ENCODE measurements around the gene ADCY3. TPM values are rescaled to one million over a fixed set of nuclear protein-coding genes. Genes with fewer than 3 reads are reported as not detected.

Gene ADCY3
- total and polyA plus RNA-seq, 9 of the 15 experiments (the other 6 are each of a cell fraction or from before 2014, with no cell fraction given): 1.5 to 54.8 (median 26.3) TPM

DNA sequence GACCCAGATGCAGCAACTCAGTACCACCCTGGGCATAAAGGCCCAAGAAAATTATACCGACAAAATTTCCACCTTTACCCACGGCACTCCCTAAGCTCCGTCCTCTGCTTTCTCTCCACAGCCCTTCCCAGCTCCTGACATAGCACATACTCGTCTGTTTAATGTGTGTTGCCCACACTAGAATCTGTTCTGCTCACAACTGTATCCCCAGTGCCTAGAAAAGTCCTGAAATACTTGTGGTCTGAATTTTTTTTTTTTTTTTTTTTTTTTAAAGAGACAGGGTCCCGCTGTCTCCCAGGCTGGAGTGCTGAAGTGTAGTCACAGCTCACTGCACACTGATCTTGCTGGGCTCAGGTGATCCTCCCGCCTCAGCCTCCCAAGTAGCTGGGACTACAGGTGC lies 62.3 kb downstream of the ADCY3 start:
- peaks cover 0 to 7% of the 10 kb centered on the region in 2 experiments; a peak in 2 of 5 replicates for H3K4me1 ChIP-seq (replicated peaks in 1 of 2; ENCODE audit: control insufficient read depth in 2 of 2, insufficient read depth in 2 of 2, low read length in 2 of 2)
- POLR2A ChIA-PET: interaction anchor here (0.7 kb wide), 1 partner anchor 100 kb away, joined by 3 read pairs; no protein-coding TSS in a partner anchor
- CTCF ChIA-PET (ENCODE audit: low intra/inter-chr PET ratio): no interaction called here
- ATAC-seq: no peak
- no peak overlapping the region for H2AFZ ChIP-seq (ENCODE audit: low read depth, low read length)
- BruUV-seq (replicated peaks): no TSS peak
- no peaks in the 10 kb centered on the region for H3K9me1 ChIP-seq (ENCODE audit: control insufficient read depth, insufficient read depth, low read length)
- TF ChIP-seq, protein P1, sequence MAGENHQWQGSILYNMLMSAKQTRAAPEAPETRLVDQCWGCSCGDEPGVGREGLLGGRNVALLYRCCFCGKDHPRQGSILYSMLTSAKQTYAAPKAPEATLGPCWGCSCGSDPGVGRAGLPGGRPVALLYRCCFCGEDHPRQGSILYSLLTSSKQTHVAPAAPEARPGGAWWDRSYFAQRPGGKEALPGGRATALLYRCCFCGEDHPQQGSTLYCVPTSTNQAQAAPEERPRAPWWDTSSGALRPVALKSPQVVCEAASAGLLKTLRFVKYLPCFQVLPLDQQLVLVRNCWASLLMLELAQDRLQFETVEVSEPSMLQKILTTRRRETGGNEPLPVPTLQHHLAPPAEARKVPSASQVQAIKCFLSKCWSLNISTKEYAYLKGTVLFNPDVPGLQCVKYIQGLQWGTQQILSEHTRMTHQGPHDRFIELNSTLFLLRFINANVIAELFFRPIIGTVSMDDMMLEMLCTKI (IDR thresholded peaks at IDR 0.05; ENCODE audit: partially characterized antibody): no peak
- no peak for TF ChIP-seq XRCC4 (IDR thresholded peaks at IDR 0.05; ENCODE audit: extremely low read depth, insufficient read depth, insufficient read length)
- no peak for TF ChIP-seq XRCC3 (IDR thresholded peaks at IDR 0.05)
- TF ChIP-seq ZNF324 (CRISPR knock-in tag; IDR thresholded peaks at IDR 0.05): no peak
- TF ChIP-seq FOXJ2 (tag; IDR thresholded peaks at IDR 0.05): no peak
- TF ChIP-seq, protein P2, sequence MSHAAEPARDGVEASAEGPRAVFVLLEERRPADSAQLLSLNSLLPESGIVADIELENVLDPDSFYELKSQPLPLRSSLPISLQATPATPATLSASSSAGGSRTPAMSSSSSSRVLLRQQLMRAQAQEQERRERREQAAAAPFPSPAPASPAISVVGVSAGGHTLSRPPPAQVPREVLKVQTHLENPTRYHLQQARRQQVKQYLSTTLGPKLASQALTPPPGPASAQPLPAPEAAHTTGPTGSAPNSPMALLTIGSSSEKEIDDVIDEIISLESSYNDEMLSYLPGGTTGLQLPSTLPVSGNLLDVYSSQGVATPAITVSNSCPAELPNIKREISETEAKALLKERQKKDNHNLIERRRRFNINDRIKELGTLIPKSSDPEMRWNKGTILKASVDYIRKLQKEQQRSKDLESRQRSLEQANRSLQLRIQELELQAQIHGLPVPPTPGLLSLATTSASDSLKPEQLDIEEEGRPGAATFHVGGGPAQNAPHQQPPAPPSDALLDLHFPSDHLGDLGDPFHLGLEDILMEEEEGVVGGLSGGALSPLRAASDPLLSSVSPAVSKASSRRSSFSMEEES (CRISPR knock-in tag; IDR thresholded peaks at IDR 0.05): no peak
- no peak for TF ChIP-seq CBX8 (IDR thresholded peaks at IDR 0.05; ENCODE audit: borderline replicate concordance, extremely low read depth, low read depth, low read length, poor library complexity, severe bottlenecking)
- no peak for TF ChIP-seq FOXA1 (IDR thresholded peaks at IDR 0.05; ENCODE audit: borderline replicate concordance)
- no peak for TF ChIP-seq ARID1B (IDR thresholded peaks at IDR 0.05)
- TF ChIP-seq, protein P3, sequence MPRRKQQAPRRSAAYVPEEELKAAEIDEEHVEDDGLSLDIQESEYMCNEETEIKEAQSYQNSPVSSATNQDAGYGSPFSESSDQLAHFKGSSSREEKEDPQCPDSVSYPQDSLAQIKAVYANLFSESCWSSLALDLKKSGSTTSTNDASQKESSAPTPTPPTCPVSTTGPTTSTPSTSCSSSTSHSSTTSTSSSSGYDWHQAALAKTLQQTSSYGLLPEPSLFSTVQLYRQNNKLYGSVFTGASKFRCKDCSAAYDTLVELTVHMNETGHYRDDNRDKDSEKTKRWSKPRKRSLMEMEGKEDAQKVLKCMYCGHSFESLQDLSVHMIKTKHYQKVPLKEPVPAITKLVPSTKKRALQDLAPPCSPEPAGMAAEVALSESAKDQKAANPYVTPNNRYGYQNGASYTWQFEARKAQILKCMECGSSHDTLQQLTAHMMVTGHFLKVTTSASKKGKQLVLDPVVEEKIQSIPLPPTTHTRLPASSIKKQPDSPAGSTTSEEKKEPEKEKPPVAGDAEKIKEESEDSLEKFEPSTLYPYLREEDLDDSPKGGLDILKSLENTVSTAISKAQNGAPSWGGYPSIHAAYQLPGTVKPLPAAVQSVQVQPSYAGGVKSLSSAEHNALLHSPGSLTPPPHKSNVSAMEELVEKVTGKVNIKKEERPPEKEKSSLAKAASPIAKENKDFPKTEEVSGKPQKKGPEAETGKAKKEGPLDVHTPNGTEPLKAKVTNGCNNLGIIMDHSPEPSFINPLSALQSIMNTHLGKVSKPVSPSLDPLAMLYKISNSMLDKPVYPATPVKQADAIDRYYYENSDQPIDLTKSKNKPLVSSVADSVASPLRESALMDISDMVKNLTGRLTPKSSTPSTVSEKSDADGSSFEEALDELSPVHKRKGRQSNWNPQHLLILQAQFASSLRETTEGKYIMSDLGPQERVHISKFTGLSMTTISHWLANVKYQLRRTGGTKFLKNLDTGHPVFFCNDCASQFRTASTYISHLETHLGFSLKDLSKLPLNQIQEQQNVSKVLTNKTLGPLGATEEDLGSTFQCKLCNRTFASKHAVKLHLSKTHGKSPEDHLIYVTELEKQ (CRISPR knock-in tag; IDR thresholded peaks at IDR 0.05): no peak
- TF ChIP-seq GABPB2 (CRISPR knock-in tag; conservative IDR thresholded peaks at IDR 0.05): no peak
- TF ChIP-seq, protein P4, sequence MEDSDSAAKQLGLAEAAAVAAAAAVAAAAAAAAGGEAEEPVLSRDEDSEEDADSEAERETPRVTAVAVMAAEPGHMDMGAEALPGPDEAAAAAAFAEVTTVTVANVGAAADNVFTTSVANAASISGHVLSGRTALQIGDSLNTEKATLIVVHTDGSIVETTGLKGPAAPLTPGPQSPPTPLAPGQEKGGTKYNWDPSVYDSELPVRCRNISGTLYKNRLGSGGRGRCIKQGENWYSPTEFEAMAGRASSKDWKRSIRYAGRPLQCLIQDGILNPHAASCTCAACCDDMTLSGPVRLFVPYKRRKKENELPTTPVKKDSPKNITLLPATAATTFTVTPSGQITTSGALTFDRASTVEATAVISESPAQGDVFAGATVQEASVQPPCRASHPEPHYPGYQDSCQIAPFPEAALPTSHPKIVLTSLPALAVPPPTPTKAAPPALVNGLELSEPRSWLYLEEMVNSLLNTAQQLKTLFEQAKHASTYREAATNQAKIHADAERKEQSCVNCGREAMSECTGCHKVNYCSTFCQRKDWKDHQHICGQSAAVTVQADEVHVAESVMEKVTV (CRISPR knock-in tag; IDR thresholded peaks at IDR 0.05): no peak
- TF ChIP-seq MEIS2 (IDR thresholded peaks at IDR 0.05; ENCODE audit: partially characterized antibody): no peak
- no peak for TF ChIP-seq NR3C1 (CRISPR knock-in tag; IDR thresholded peaks at IDR 0.05)
- no peak for TF ChIP-seq RB1 (IDR thresholded peaks at IDR 0.05; ENCODE audit: low read depth)
- no peak for TF ChIP-seq KAT8 (IDR thresholded peaks at IDR 0.05; ENCODE audit: low read depth)
- in situ Hi-C loops (cut with MboI): no loop called here
- no peak overlapping the region for H3K27ac ChIP-seq (ENCODE audit: extremely low read depth, low read depth, low read length)
- no peaks in the 10 kb centered on the region; the same call in 1 of the 2 replicates for H4K20me1 ChIP-seq (replicated peaks; ENCODE audit: control insufficient read depth, insufficient read depth, low read length)
- H3K9me3 ChIP-seq (replicated peaks; ENCODE audit: control insufficient read depth, insufficient read depth, low read depth, low read length): no peaks in the 10 kb centered on the region
- no peak overlapping the region for H3K4me3 ChIP-seq
- H3K36me3 ChIP-seq (ENCODE audit: control insufficient read depth, insufficient read depth, low read length): peaks cover 8% of the 10 kb centered on the region; the same call in 2 of the 3 replicates
- no peak overlapping the region for H3K4me2 ChIP-seq (ENCODE audit: insufficient read depth, low read length)
- intact Hi-C loops (cut with micrococcal nuclease): loop anchor here (10.0 kb wide), 1 partner anchor 117 kb away; the partner anchor contains the start of gene DNAJC27
- no peak for DNase-seq (ENCODE audit: extremely low read depth in 1 of 4, low spot score in 3 of 4)
- no peaks in the 10 kb centered on the region for H3K79me2 ChIP-seq (ENCODE audit: control insufficient read depth, insufficient read depth, low read length)
- H3K9ac ChIP-seq (ENCODE audit: insufficient read depth in 1 of 2, low read depth in 2 of 2, low read length in 2 of 2): no peak overlapping the region
- 90% methylated on average over 6 of the region's 6 CpGs for WGBS (ENCODE audit: insufficient coverage, low coverage, missing lambda C conversion rate)
- no peak for FAIRE-seq
- no peaks in the 10 kb centered on the region for H3K27me3 ChIP-seq (ENCODE audit: control insufficient read depth in 2 of 2, insufficient read depth in 2 of 2, low read length in 2 of 2)
